Activated CD8-positive, alpha-beta memory T cell treated with anti-CD3 and anti-CD28 coated beads, Interleukin-2, amount 50 U/mL, for 1 hour (primary cell): ENCODE results near the gene SLC6A4.
"Not testable (repeated sequence)": the region's sequence is repeated elsewhere in the genome, so short reads cannot be mapped to it uniquely, and the experiment has no call there.

ENCODE experiments used
- DNase-seq: peaks from one replicate; pipeline ENCODE4 v3.0.0-alpha.2; 2020; ENCODE audit errors: extremely low read depth

Gene SLC6A4

GRCh38 chr17:30238387-30239088 lies 3.0 kb upstream of the SLC6A4 start:
- DNase-seq = no peak

DNA sequence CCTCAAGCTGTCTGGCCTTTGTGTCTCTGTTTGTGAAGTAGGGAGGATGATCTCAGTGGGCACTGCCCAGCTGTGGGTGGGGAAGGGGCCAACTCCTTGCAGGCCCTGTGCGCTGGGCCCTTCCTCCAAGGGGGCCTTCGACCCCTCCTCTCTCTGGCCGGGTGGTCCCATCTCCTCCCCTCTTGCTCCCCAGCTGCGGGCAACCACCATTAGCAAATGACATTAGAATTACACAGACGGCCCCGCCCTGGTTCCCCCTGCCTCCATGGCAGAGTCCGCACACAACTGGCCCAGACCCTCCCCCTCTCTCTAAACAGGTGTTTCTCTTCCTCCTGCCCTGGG lies 2.5 kb upstream of the SLC6A4 start:
- no peak for DNase-seq

DNA sequence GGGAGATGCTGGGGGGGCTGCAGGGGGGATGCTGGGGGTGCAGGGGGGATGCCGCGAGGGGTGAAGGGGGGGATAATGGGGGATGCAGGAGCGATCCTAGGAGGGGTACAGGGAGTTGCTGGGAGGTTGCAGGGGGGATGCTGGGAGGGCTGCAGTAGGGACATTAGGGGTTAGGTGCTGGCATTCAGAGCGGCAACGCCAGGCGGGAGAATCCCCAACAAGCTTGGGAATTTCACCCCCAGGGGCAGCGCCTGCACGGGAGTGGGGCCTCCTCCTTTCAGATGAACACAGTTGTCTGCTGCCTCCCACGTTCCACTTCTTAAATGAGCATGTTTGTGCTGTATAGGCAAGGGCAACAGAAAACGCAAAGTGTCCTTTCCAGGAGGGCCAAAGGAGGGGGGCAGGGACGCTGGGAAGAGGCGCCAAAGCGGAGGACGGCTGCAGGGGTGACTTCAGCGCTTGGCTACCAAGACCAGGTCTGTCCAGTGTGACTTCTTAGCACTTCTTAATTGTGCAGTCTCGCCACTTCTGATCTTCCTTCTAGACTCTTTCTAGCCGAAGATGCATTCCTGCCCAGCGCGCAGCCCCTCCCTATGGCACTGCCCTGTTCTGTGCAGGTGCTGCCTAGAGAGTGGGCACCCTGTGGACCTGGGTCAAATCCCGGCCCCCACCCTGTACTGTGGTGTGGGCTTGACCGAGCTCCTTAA lies 2.0 kb upstream of the SLC6A4 start:
- no peak for DNase-seq

GRCh38 chr17:30236766-30237165 lies 1.3 kb upstream of the SLC6A4 start:
- DNase-seq = no peak

GRCh38 chr17:30236297-30236624 lies 764 bp upstream of the SLC6A4 start:
- no peak for DNase-seq

- DNase-seq = no peak
Measured at GRCh38 chr17:30234964-30235363, 533 bp downstream of the SLC6A4 start.

DNA sequence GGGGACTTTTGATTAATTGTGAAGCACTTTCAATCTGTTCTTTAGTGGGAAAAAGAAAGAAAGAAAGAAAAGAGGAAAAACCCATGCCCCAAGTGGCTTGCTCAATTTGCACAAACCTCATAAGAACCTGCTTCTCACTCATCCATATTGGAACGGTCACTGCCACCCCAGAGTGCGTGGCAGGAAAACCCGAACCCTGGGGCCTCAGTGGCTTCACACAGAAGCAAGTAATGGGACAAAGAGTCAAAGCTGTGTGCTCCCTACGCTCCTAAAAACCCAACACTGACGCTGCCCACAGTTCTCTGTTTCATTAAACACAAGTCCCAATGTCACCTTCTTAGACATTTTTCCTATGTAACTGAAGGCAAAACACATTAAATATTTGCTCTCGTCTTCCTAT lies 1.2 kb downstream of the SLC6A4 start:
- DNase-seq = no peak

DNA sequence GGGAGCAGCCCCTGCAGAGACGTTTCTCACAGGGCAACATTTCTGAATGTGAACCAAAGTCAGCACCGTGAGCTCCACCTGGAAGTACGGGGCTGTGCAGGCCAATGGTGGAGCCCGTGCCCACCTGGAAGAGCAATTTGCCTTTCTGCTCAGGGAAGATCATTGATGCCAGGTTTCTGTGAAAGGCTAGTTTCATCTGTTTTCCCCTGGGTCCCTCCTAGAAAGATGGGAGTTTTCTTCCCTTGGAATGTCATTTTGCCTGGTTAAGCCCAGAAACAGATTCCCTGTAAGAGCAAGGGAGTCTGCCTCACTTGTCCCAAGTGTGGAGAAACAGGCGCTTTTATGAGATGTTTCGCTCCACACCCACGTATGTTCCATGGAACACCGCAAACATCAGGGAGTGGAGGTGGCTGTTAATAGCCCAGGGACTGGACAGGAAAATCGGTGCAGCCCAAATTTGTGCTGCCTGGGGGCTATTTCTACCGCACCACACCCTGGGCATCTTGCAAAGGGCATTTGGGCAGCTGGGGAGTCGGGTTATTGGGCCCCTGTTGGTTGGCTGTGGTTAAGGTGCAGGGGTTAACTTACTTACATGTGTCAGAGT lies 2.6 kb downstream of the SLC6A4 start:
- no peak for DNase-seq

DNA sequence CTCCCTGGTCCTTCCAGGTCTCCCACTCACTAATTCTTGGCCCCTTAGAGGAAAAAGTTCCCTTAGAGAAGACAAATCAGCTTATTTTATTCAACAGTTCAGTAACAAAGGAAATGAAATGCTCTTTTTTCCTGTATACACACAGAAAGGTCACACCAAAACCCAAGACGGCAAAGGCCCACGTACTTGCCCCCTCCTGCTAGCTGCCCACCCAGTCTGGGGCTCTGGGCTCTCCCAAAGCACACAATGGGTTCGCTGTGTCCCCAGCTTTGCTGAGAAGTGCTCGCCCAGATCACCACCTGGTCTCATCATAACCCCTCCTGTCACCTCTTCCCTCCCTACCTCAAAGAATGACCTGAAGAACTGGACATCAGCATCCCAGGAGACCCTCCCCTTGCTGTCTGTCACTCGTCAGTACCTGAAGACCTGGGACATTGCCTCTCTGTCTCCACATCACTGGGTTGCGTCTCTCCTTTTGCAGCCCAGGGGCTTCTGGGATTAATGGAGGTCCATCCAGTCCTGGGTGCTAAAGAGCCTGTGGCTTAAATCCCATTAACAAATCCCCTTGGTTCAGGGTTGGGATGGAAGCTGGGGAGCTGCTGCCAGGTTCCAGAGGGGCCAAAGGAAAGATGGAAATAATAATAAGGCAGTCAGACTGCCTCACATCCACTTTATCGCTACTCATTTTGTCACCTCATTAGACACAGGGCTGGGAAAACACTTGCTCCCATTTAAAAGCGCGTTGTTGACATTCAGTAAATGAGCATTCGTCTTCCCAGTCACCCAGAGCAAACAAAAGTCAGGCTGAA lies 3.3 kb downstream of the SLC6A4 start:
- DNase-seq = no peak

- DNase-seq = no peak
Measured at GRCh38 chr17:30230596-30231125, 4.8 kb downstream of the SLC6A4 start.

DNA sequence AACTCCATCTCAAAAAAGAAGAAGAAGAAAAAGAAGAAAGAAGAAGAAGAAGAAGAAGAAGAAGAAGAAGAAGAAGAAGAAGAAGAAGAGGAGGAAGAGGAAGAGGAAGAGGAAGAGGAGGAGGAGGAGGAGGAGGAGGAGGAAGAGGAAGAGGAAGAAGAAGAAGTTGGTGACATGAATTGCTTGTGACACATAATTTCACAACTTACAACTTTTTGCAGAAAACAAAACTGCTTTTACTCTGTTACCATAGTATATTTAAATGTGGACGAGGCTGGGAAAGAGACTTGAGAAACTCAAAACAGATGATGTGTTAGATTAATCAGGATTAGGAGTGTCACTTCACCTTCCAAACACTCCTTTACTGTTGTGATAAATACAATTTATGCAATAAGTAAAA lies 5.5 kb downstream of the SLC6A4 start:
- not testable (repeated sequence) for DNase-seq

DNA sequence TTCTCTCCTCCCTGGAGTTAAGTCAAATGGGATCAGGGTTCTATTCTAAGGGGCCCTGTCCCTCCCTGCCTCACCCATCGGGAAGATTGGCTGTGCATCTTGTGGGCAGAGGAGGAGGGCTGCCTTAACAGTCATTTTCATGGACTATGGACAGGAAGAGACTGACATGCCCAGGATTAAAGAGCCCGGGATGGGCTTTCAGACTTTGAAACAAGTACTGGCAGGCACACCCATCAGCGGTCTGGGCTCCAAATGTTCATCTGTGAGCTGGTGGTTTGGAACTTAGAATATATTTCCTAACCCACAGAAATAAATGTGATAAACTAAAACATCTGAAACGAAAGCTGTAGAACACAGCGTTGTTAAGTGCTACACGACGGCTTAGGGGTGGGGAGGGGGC lies 6.5 kb downstream of the SLC6A4 start:
- no peak for DNase-seq

GRCh38 chr17:30228011-30228410 lies 7.5 kb downstream of the SLC6A4 start:
- DNase-seq = no peak

DNA sequence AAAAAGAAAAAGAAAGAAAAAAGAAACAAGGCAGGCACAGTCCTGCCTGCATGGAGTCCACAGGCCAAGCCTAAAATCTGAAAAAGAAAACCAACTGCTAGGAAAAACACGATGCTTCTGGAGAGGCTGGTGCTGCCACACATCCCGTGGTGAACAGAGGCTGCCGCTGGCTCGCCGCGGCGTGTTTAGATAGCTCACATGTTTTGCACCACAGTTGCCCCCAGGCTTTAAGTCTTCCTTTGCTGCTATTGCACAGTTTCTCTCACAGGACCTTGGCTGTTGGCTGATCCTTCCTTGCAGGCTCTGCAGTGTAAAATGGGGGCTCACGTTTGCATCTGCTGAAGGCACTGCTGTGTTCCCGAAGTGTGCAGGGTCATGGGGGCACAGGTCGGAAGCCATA lies 8.6 kb downstream of the SLC6A4 start:
- no peak for DNase-seq

GRCh38 chr17:30225919-30226553 lies 9.5 kb downstream of the SLC6A4 start:
- no peak for DNase-seq

DNA sequence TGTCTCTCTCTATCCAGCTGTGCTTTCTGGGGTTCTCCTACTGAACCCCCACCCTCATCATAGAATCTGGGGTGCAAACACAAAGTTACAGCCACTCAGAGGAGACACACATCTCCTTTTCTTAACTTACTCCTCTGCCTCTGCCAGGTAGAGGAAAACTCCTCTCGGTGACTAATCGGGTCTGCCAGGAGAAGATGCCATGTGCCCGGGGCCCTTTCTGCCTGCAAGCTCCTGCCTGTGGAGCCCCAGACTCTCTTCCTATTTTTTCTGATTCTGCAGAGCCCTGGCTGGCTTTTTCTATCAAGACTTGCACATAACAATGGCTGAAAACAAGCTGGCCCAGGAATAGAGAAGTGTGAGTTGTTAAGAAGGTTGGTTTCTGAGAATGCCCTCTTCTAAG lies 10.4 kb downstream of the SLC6A4 start:
- no peak for DNase-seq

DNA sequence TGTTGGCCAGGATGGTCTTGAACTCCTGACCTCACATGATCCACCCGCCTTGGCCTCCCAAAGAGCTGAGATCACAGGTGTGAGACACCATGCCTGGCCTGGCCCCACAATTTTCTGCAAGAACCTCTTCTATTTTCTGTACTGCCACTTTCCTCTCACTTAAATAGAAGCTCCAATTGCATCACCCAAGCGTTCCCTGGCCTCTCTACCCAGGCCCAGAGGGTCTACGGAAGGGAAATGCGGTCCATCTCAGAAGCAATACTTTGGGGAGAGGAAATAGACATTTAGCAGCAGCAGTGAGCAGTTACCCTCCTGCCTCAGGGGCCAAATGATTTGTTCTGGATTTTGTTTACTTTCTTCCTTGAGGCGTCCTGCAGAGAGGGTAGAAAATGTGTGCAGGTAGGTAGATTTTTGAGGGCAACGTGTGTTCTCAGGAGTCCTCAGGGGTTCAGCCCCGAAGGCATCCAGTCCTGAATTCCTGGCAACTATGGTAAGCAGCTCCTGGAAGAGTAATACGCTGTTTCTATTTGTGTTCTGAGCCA lies 11.0 kb downstream of the SLC6A4 start:
- DNase-seq = no peak

GRCh38 chr17:30222721-30223175 lies 12.7 kb downstream of the SLC6A4 start:
- DNase-seq = no peak

- DNase-seq = no peak
Measured at GRCh38 chr17:30222251-30222650, 13.2 kb downstream of the SLC6A4 start.

DNA sequence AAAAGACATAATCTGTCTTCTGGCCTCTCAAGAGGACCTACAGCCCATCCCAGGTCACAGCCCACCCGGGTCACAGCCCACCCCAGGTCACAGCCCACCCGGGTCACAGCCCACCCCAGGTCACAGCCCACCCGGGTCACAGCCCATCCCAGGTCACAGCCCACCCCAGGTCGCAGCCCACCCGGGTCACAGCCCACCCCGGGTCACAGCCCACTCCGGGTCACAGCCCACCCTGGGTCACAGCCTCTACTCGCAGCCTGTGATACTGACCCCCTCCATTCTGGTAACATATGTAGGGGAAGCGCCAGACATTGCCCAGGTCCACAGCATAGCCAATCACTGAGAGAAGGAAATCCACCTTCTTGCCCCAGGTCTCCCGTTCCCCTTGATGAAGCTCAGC lies 14.2 kb downstream of the SLC6A4 start:
- DNase-seq = no peak

DNA sequence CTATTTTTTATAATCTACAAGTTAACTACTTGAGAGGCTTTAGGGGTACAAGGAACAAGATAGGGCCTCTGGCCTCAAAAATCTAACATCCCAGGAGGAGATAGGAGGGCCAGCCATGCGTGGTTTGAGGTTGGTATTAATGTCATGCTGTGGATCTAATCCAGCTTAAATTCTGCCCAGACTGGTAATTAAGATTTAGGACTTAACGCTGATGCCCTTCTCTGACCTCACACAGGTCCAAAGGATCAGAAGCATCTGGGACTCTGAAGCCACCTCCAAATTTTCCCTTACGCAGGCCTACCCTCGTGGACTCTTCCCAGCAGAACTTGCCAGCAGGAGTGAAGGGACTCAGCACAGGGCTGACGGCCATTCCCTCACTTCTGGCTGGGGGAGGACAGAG lies 15.1 kb downstream of the SLC6A4 start:
- DNase-seq = no peak

- DNase-seq = no peak
Measured at GRCh38 chr17:30219833-30220232, 15.7 kb downstream of the SLC6A4 start.
